KOPT-K1 (cell line): ENCODE measurements around the gene FAM234A.

ENCODE experiments used
- H3K27ac ChIP-seq: fragments of 200-600 bp; sonication (generic); 2 replicates; pipeline ENCODE4 v1.5.1; 2016; ENCODE audit warnings: antibody characterized with exemption, mild to moderate bottlenecking, low read depth, low read length; ENCODE audit not compliant: poor library complexity, severe bottlenecking
- H3K36me3 ChIP-seq: fragments of 200-600 bp; sonication (generic); 2 replicates; pipeline ENCODE4 v1.5.1; 2017; ENCODE audit warnings: antibody characterized with exemption, mild to moderate bottlenecking, low read length, moderate library complexity; ENCODE audit not compliant: insufficient read depth
- H3K9me3 ChIP-seq: fragments of 200-600 bp; sonication (generic); 2 replicates; pipeline ENCODE4 v1.5.1; 2017; ENCODE audit warnings: antibody characterized with exemption, low read length, mild to moderate bottlenecking; ENCODE audit not compliant: insufficient read depth, poor library complexity, severe bottlenecking

The FAM234A gene

DNA sequence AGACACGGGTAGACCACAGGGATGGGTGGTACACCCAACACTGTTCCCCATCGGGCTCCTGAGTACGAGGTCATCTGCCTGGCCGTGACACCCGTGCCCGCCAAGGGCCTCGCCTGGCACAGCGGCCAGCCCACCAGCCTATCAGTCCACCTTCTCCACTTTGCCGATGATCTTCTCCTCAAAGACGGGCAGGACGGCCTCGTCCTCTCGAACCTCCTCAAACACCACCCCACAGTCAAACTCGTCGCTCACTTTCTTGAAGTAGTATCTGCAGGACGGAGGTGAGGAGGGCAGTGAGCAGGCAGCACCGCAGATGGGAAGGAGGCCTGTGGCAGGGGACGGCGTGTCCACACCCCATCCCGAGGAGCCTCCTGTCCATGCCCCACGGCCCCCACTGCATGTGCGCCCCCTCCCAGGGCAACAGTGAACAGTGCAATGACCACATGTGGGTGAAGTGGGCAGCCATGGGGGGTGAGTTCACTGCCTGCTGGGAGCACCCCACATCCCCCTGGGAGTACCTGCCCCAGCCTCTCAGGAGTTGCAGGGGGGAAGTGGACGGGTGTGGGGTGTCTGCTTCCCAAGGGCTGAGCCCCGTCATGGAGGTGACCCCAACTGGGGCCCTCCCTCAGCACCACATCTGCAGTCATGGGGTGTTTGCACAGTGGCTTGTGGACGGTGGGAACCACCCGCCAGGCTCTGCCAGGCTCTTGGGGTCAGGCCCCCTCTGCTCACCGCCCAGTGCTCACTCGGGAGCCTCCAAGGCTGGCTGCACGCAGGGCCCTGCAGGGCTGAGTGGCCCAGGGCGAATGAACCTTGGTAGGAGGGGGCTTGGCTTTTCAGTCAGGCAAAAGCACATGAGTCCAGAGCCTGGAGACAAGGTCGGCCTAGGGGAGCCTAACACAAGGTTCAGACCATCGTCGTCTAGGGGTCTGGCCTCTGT lies 53.6 kb downstream of the FAM234A start:
- no peak overlapping the region for H3K27ac ChIP-seq
- H3K36me3 ChIP-seq, result peaks cover 65% of the 10 kb centered on the region
- no peaks in the 10 kb centered on the region for H3K9me3 ChIP-seq

DNA sequence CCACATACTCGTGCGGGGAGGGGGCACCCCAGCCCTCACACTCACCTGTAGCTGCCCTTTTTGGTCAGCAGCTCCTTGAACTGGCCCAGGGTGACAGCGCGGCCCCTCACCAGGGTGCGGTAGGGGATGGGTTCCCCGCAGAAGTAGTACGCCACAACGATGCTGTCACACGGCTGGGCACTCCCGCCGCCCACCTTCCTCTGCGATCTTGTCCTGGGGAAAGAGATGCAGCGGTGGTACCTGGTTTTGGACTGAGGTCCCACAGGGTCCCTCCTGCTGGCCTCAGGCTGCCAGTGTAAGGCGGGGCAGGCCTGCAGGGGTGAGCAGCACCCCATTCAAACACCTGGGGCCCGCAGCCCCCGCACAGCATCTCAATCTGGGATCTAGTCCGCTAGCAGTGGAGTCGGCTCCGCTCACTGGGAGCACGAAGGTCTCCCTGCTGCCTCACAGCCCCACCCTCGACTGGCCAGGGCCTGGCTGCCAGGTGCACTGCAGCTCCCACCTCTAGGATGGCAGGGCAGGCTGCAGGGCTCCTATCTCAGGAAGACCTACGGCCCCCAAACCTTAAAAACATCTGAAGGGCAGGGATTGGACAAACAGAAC lies 54.9 kb downstream of the FAM234A start:
- Histone ChIP-seq H3K9me3 (no peaks in the 10 kb centered on the region), H3K36me3 (peaks cover 67% of the 10 kb centered on the region), H3K27ac (no peak overlapping the region)

DNA sequence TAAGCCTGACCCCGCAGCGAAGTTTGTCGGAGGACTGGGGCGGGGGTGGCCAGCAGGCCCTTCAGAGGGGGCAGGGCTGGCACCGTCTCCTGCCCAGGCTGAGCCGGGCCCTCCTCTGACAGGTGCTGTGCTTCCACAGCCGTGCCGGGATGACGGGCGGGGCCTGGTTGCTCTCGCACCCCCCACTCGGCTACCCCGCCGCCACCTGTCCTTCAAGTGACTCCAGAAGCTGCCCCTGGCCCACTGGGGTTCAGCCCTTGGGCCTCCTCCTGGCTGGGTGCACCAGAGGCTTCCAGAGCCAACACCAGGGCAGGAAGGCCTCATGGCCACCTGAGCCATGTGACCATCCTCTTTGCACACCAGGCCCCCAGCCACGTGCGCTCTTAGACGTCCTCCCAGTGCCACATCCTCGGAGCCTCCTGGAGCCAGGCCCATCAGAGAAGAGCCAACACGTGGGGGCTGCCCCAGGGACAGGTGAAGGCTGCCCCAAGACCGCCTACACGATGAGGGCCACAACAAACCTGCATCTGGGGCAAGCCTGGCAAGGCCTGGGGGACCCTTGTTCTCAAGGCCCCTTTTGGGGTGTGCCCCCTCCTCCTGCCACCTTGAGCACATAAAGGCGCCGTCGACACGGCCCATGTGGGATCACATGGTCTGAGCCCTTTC lies 55.5 kb downstream of the FAM234A start:
- Histone ChIP-seq H3K9me3 (no peaks in the 10 kb centered on the region), H3K36me3 (peaks cover 67% of the 10 kb centered on the region), H3K27ac (no peak overlapping the region)

DNA sequence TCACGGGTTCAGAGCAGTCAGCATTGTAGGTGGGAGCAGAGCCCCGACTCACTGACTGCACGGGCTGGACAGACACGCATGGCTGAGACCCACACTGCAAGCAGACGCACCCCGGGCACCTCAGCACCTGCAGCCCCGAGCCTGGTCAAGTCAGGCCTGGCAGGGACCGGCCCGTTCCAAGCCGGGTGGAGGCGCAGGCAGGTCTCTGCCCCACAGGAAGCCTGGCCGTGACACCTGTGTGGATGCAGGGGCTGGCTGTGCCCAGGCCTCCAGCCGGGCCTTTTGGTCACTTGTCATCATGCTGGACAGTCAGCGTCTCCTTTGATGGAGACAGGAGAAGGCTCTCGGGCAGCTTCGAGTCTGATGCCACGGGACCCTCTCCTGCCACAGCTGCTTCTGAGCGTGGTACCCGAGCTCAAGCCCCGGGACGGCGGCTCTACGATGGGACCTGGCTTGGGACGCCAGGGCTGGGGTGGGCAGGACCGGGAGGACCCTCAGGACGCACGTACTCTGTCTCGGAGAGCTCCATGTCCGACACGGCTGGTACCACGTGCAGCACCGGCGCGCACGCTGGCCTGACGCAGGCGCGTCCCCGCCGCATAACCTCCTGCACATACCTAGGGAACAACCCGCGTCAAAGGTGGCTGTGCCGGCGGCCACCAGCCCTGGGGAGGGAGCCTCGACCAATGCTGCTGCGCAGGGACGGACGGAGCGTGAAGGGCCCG lies 56.2 kb downstream of the FAM234A start:
- peaks cover 67% of the 10 kb centered on the region for H3K36me3 ChIP-seq
- H3K27ac ChIP-seq, result no peak overlapping the region
- H3K9me3 ChIP-seq, result no peaks in the 10 kb centered on the region

GRCh38 chr16:291539-291938 lies 56.9 kb downstream of the FAM234A start:
- Histone ChIP-seq H3K27ac (no peak overlapping the region), H3K36me3 (peaks cover 67% of the 10 kb centered on the region), H3K9me3 (no peaks in the 10 kb centered on the region)

DNA sequence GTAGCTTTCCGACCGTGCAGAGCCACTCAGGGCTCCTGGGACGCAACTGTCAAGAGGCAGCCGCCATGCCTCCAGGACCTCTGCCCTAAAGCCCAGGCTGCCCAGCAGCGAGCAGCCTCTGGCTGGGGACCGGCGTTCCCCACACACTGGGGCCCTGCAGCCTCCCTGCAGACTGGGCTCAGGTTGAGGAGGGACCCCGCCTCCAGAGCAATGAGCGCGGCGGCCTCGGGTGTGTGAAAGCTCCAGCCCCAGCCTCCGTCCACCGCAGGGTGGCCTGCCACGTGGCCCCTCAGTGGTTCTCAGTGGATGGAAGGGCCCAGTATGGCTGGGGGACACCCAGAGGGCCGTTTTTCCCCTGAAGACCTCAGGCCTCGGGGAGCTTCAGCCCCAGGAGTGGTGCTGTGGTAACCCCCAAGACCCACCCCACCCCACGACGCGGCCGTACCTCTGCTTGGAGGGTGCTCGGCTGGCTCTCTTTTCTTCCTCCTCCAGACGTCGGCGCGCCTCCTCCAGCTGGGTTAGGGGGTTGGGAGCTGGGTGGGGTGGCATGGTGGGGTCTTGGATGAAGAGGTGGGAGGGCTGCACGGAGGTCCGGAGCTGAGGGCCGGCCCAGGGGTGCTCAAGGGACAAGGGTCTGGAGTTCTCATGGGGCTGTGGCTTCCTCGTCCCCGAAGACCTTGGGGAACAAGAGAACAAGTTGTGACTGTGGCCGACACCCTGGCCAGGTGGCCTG lies 58.6 kb downstream of the FAM234A start:
- Histone ChIP-seq H3K9me3 (no peaks in the 10 kb centered on the region), H3K36me3 (peaks cover 53% of the 10 kb centered on the region; the same call in 1 of the 2 replicates), H3K27ac (no peak overlapping the region)

GRCh38 chr16:296276-296675 lies 61.7 kb downstream of the FAM234A start:
- H3K9me3 ChIP-seq, result no peaks in the 10 kb centered on the region
- peaks cover 22% of the 10 kb centered on the region; the same call in 1 of the 2 replicates for H3K36me3 ChIP-seq
- no peak overlapping the region for H3K27ac ChIP-seq

DNA sequence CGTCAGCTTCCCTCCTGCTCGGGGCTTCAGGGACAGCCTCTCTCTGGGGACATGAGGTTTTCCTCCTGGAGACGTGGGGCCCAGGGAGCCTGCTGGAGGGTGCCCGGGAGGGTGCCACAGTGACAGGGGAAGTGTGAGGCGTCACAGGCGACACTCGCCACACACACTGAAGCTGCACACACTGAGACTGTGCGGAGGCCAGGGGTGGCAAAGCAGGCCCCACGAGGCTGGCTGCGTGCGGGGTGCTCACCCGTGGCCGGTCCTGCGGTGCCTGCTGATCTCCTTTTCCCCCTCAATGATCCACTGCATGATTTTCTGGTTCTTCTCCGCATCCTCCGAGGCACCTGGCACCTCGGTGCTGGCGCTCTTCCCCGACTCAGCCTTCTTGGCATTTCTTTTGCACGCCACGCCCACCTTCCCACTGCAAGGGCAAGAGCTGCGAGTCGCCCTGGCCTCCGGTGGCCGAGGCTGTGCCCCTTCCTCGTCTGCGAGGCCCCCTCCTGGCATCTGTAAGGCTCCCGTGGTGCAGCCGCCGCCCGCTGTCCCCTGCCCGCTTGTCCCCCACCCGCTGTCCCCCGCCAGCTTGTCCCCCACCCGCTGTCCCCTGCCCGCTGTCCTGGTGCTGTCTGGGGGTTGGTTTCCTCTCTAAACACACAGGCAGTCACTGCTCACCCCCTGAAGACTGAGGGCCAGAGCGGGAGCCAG lies 62.3 kb downstream of the FAM234A start:
- H3K9me3 ChIP-seq, result no peaks in the 10 kb centered on the region
- peaks cover 18% of the 10 kb centered on the region; the same call in 1 of the 2 replicates for H3K36me3 ChIP-seq
- H3K27ac ChIP-seq, result no peak overlapping the region

DNA sequence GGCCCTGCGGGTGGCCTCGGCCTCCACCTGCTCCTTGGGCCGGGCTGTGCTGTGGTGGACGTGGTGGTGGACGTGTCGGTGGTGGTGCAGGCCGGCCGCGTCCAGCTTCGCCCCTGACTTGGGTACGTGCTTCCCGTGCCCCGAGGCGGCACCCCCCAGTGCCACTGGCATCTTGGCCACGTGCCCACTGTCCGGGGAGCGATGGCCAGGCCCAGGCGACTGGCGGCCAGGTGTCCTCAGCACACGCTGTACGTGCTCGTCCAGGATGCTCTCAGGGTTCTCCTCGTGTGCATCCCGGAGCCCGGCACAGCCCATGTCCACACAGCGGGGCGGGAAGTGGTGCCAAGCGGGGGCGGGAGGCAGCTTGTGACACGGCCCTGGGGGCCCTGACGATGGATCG lies 63.2 kb downstream of the FAM234A start:
- Histone ChIP-seq H3K9me3 (no peaks in the 10 kb centered on the region), H3K36me3 (peaks cover 18% of the 10 kb centered on the region; the same call in 1 of the 2 replicates), H3K27ac (no peak overlapping the region)

DNA sequence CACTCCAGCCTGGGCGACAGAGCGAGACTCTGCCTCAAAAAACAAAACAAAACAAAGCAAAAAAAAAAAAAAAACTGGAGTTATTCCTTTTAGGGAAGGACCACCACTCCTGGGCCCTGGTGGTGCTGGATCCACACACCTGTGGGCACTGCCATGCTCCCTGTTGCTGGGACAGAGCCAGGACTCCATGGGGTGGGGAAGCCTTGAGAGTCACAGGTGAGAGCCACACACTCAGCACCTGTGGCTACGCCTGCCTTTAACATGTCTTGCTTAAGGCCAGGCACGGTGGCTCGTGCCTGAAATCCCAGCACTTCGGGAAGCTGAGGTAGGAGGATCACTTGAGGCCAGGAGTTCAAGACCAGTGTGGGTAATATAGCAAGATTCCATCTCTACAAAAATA lies 66.6 kb downstream of the FAM234A start:
- H3K27ac ChIP-seq, result no peak overlapping the region
- H3K36me3 ChIP-seq, result peaks cover 32% of the 10 kb centered on the region; the same call in 1 of the 2 replicates
- H3K9me3 ChIP-seq, result no peaks in the 10 kb centered on the region

DNA sequence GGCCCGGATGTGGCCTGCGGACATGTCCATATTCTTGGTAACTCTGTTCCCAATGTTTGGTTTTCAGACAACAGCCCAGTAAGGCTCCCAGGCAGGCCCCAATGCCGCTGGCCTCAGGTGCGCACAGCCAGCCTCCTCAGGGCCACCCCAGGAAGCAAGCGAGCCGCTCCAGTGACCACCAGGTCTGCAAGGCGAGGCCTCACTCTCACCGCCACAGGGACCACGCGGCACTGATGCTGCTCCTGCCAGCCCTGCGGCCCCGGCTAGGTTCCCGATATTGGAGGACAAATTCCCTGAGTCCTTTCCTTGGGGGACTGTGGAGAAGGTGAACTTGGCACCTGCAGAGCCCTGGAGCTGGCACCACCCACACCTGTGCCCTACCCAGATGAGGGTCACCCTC lies 67.3 kb downstream of the FAM234A start:
- Histone ChIP-seq H3K9me3 (no peaks in the 10 kb centered on the region), H3K27ac (no peak overlapping the region), H3K36me3 (peaks cover 39% of the 10 kb centered on the region; the same call in 1 of the 2 replicates)

GRCh38 chr16:303760-304505 lies 69.3 kb downstream of the FAM234A start:
- peaks cover 59% of the 10 kb centered on the region for H3K36me3 ChIP-seq
- no peaks in the 10 kb centered on the region for H3K9me3 ChIP-seq
- no peak overlapping the region for H3K27ac ChIP-seq

GRCh38 chr16:305916-306626 lies 71.5 kb downstream of the FAM234A start:
- Histone ChIP-seq H3K36me3 (peaks cover 59% of the 10 kb centered on the region), H3K9me3 (no peaks in the 10 kb centered on the region), H3K27ac (no peak overlapping the region)
